HG02610 (cell line): ENCODE measurements around the gene SP2.

Experiments used
- ATAC-seq: cut with Tn5 transposase; IDR thresholded peaks from one replicate; pipeline ENCODE4 v1.9.1; 2021; ENCODE audit warnings: mild to moderate bottlenecking, moderate library complexity; ENCODE audit not compliant: unreplicated experiment

Gene SP2

DNA sequence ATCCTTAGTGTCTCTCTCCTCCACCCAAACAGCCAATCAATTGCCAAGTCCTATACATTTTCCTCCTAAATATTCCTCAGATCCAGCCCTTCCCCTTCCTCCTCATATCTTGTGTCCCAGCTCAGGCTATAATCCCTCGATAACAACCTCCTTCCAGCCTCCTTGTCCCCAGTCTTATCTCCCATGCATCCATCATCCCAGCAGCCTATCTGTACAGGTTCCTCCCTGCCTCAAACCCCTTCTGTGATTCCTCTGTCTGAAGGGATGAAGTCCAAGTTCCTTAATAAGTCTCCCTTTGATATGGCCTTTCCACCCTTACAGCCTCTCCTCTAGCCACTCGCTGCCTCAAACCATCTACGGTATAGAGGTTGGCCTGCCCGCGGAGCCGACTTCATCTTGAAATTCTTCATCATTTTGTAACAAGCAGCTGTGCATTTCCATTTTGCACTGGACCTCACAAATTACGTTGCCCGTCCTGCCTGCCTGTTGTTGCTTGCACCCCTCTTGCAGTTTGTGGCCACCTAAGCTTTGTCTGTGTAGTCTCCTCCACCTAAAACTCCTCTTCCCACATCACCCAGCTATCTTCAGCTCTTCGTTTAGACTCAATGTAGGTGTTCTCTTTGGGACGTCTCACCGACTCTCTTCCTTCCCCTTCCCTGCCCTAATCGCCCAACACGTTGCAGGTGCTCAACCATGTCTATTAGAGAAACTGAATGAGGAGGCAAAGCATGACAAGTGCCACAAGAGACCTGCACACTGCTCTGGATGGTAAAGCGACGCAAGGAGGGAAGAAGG lies 74.1 kb downstream of the SP2 start:
- no peak for ATAC-seq

DNA sequence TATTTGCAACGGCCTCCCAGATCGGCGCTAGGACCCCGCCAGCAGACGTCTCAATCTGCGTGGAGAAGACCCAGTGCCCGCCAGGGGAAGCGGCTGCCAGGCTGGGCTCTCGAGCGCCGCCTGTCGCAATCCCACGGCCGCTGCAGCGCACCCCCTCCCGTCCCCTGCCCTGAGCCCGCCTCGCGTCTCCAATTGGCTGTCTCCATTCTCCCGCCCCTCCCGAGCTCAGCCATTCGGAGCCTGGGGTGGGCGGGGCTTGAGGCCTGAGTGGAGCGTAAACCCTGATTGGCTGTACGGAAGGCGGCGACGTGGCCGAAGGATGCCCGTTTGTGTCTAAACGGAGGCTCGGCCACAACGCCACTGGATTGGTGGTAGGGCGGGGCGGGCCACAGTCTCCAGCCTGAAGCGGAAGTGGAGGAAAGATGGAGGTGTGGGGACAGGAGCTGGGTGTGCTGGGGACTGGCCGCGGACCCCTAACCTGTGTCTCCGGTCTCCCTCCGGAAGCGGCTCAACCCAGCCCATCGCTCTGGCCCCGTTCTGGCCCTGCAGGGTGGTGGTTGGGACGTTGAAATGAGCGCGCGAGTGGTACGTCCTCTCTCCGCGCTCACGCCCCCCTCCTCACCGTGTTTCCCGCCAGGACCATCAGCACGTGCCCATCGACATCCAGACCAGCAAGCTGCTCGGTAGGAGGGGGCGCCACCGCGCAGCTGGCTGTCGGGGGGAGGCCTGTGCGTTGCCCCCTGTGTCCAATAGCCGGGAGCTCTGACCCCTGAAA lies 74.9 kb downstream of the SP2 start, which contains the start of gene CDK5RAP3:
Gene CDK5RAP3 (plus strand): TSS at position 389 of the 775 bp plus-strand sequence. CDS start 34 bp downstream, at position 423.
- ATAC-seq, result peak; percentile 96

DNA sequence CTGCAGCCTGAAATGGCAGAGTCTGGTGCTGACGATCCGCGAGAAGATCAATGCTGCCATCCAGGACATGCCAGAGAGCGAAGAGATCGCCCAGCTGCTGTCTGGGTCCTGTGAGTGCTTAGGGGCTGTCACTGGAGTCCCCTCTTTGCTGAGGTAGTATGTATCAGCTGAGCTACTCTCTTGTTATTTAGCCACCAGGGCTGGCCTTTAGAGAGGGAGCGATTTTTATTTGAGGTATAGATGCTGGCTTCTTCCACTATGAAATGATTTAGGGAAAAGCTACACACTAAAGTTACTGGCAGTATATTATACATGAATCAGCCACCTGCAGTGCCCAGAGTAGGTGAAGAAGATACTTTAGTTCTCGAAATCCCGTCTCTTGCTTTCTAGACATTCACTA lies 77.5 kb downstream of the SP2 start:
- ATAC-seq, result no peak

DNA sequence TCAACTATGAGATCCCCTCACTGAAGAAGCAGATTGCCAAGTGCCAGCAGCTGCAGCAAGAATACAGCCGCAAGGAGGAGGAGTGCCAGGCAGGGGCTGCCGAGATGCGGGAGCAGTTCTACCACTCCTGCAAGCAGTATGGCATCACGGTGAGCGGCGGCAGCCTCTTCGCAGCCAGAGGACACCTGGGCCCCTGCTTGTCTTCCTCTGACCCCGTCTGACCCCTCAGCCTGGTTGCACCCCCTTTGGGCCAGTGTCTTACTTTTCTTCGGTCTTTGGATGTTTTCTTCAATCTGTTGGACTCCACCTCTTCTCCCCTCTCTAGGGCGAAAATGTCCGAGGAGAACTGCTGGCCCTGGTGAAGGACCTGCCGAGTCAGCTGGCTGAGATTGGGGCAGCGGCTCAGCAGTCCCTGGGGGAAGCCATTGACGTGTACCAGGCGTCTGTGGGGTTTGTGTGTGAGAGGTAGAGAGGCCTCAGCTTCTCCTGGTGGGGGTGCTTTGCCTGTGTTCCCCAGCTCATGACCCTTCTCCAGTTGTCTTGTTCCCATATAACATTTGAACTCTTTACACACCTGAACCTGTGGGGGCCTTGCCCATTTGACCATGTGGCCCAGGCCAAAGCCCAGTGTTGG lies 79.3 kb downstream of the SP2 start:
- no peak for ATAC-seq

DNA sequence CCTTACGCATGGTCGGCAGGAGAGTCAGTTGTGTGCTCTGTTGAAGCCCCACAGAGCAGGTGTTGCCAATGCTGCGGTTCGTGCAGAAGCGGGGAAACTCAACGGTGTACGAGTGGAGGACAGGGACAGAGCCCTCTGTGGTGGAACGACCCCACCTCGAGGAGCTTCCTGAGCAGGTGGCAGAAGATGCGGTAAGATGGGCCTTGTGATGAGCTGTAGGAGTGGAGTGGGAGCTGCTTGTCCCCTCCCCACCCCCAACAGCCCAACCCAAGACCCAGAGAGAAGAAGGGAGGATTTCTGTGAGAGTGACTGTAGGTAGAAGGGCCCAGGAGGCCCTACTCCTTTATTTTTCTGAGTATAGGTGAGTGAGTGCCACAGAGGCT lies 79.8 kb downstream of the SP2 start:
- no peak for ATAC-seq

DNA sequence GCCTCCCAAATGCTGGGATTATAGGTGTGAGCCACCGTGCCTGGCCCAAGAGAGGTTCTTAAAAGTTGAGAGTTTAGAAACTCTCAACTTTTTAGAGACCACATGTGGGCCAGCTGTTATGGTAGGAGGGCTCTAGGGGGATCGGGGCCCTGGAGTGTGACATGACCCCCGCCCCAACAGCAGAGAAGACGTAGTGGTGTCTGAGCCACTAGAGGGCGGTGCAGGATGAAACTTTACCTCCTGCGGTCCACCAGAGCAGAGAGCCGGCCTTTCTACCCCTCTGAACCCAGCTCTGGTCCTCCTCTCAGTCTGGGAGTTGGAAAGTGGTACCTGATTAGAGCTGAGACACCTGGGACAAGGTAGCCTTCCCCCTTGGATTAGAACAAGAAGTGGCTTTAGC lies 82.3 kb downstream of the SP2 start:
- no peak for ATAC-seq
